ENCODE measurements around the gene FBXO4.

FBXO4 gene

DNA sequence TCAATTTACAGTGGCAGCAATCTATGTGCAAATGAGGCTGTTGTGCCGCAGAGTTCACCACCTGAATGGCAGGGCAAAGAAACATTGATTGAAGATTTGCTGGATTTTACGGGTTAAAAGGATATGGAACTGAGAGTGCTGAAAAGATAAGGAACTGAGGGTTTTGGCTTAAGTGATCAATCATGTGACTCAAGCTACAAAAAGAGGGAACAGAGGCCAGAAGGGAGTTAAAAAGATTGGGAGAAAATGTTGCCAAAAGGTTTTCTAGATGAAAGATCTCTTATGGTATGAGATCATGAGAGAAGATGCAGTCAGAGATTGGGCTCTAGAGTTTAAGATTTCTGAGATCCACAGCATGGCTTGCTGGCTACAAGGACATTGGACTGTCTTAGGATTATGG, 28.9 kb upstream of the FBXO4 start:
- in situ Hi-C loops (cut with MboI; ENCODE audit: low sequenced_read_pairs, unreplicated experiment): no loop called here
- TF ChIP-seq CTCF (IDR thresholded peaks at IDR 0.05; ENCODE audit: borderline replicate concordance, control extremely low read depth, extremely low read depth, insufficient read depth, missing control alignments): no peak
- DNase-seq (ENCODE audit: low spot score): no peak

- no peak for TF ChIP-seq CTCF (IDR thresholded peaks at IDR 0.05; ENCODE audit: borderline replicate concordance, control extremely low read depth, extremely low read depth, insufficient read depth, missing control alignments)
- no peak for DNase-seq (ENCODE audit: low spot score)
- in situ Hi-C loops (cut with MboI; ENCODE audit: low sequenced_read_pairs, unreplicated experiment): no loop called here
These were observed 21.6 kb upstream of the FBXO4 start for GRCh38 chr5:41903382-41903891.

DNA sequence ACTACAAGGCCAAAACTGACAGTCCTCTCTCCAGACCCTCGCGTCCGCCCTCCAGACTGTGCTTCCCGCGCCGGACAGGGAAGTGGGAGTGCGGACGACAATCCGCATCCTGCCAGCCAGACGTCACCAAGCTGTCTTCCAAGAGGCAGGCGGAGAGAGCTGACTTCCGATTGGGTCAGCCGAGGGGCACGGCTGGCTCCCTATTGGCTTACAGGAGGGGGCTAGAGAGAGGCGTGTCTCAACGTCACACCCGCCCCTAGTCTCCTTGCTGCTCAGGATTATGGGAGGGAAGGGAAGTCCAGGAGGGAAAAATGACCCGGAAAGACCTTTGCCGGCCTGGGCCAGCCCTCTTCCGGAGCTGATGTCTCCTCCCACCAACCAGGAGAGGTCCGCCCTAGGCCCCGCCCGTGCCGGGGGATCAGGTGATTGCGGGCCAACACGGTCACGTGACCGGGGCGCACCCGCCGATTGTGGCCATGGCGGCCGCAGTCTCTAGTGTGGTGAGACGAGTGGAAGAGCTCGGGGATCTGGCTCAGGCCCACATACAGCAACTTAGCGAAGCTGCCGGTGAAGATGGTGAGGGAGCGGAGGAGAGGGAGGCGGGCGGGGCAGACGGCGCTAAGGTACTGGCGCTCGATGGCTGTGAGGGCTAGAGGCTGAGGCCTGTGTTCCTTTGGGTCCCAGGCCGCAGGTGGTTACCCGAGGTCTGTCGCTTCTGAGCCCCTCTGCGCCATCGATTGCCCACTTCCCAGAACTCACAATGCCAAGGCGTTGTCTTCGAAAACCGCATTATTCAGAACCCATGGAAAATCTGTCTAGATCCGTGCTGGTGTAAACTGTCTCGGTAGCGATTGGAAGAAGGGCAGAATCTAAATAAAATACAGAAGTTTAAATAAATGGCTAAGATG, 20.9 kb upstream of the FBXO4 start, which contains the start of gene RIMOC1:
Gene RIMOC1, plus strand, starts transcription at position 453 of the 908 bp plus-strand sequence. Its CDS starts 24 bp downstream, at position 477.
- no peak for TF ChIP-seq CTCF (IDR thresholded peaks at IDR 0.05; ENCODE audit: borderline replicate concordance, control extremely low read depth, extremely low read depth, insufficient read depth, missing control alignments)
- in situ Hi-C loops (cut with MboI; ENCODE audit: low sequenced_read_pairs, unreplicated experiment): no loop called here
- peak; percentile 96 for DNase-seq (ENCODE audit: low spot score)

DNA sequence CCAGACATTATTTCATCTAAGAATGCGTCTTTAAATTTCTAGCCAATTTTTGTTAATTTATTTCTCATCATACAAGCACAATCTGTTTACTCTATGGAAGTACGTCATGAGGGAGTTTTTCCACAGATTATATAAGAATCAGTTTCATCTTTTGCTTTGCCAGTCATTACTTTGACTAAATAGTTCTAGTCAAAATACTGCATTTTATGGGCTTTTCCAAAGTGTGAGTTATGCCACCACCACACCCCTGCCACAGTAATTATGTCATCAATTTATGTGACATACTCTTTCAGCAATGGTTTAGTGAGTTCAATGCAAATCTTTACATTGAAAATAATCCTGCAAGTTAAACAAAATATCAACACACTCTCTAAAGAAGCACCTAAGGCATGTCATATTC, 18.9 kb upstream of the FBXO4 start:
- in situ Hi-C loops (cut with MboI; ENCODE audit: low sequenced_read_pairs, unreplicated experiment): no loop called here
- no peak for DNase-seq (ENCODE audit: low spot score)
- TF ChIP-seq CTCF (IDR thresholded peaks at IDR 0.05; ENCODE audit: borderline replicate concordance, control extremely low read depth, extremely low read depth, insufficient read depth, missing control alignments): no peak

DNA sequence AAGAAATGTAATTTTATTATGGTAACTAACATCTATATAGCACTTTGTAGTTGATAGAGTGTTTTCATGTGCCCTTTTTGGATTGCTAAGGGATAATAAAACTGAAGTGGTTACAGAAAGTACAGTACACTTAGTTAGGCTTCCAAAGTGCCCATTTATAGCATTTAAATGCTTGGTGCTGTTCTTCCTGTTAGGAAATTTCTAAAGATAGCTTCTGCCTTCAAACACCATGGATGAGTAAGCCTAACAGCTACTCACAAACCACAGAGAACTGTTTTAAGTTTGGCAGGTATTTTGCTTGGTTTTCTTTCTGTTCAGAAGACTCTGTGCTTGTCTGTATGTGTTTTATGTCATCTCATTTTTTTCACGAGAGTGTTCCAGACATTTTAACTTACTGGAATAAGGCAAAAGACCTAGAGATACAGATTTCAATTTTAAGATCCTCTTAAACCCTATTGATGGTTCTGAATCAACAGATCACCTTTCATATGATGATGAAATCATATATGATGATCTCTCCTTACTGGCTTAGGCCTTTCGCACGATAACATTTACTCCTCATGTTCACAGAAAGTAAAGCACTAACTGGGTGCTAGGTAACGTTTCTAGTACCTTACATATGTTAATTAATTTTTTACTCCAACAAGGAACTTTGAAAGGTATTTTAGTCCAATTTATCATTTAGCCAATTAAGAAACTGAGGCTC, 16.6 kb upstream of the FBXO4 start:
- no peak for DNase-seq (ENCODE audit: low spot score)
- in situ Hi-C loops (cut with MboI; ENCODE audit: low sequenced_read_pairs, unreplicated experiment): no loop called here
- TF ChIP-seq CTCF (IDR thresholded peaks at IDR 0.05; ENCODE audit: borderline replicate concordance, control extremely low read depth, extremely low read depth, insufficient read depth, missing control alignments): no peak

- in situ Hi-C loops (cut with MboI; ENCODE audit: low sequenced_read_pairs, unreplicated experiment): no loop called here
- no peak for DNase-seq (ENCODE audit: low spot score)
These were observed 7.0 kb upstream of the FBXO4 start for GRCh38 chr5:41918105-41918504.

More at GRCh38 chr5:41918105-41918504, 7.0 kb upstream of the FBXO4 start:
- no peak for TF ChIP-seq CTCF (IDR thresholded peaks at IDR 0.05; ENCODE audit: borderline replicate concordance, control extremely low read depth, extremely low read depth, insufficient read depth, missing control alignments)

Measured in GM13976 (cell line).